ENCODE data around the gene TAS1R1.
A peak's percentile ranks its signal among the peaks of the same experiment; 100 is the strongest.

Gene TAS1R1

DNA sequence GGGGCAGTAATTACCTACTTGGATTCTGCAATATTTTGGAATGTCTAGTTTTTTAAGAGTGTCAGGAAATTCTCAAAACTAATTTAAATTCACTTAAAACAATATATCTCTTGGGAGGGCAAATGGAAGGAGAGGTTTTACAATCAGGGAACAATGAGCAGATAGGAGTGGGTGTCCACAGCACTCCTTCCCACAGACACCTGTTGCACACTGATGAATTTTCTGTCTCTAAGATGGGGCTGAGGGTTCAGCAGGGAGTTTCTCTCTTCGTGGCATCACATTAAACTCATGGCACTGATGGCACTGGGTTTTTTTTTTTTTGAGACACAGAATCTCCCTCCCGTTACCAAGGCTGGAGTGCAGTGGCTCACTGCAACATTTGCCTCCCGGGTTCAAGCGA is 63.9 kb downstream of the TAS1R1 start:
- no peak overlapping the region for H3K27ac ChIP-seq
- TF ChIP-seq, protein P1, sequence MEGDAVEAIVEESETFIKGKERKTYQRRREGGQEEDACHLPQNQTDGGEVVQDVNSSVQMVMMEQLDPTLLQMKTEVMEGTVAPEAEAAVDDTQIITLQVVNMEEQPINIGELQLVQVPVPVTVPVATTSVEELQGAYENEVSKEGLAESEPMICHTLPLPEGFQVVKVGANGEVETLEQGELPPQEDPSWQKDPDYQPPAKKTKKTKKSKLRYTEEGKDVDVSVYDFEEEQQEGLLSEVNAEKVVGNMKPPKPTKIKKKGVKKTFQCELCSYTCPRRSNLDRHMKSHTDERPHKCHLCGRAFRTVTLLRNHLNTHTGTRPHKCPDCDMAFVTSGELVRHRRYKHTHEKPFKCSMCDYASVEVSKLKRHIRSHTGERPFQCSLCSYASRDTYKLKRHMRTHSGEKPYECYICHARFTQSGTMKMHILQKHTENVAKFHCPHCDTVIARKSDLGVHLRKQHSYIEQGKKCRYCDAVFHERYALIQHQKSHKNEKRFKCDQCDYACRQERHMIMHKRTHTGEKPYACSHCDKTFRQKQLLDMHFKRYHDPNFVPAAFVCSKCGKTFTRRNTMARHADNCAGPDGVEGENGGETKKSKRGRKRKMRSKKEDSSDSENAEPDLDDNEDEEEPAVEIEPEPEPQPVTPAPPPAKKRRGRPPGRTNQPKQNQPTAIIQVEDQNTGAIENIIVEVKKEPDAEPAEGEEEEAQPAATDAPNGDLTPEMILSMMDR (conservative IDR thresholded peaks at IDR 0.05): no peak

DNA sequence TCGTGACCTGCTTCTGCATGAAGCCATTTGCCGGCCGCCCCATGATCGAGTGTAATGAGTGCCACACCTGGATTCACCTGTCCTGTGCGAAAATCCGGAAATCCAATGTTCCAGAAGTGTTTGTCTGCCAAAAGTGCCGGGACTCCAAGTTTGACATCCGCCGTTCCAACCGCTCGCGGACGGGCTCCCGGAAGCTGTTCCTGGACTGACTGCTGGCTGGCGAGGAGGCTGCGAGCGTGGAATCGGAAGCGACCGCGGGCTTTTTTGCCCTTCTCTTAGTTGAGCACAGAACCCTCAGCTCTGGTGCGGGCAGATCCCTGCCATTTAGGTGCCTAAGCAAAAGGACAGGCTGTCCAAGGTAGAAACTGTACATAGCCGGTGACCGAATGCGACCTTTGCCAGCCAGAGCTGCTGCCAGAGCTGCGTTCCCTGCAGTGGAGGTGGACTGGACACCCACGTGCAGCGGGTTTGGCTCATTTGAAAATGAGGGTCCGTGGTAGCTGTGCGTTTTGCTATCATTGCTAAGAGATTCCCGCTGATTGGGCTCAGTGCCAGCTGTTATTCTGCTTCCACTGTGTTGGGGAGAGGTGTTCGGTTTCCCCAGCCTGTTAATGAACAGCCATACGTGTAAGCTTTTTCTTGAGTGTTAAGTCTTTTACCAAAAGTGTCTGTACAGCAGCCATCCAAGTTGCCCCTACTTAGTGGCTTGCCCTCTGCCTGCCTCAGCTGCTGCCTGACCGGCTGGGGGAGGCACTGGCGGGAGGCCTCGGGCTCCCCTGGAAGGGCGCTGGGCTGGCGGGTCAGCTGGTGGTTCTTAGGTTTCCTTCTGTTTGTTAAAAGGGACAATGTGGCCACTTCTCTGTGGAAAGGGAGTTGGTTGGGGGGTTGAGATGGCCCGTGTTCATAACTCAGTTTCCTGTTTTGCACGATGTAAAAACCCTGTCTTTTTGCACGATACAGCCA is 66.6 kb downstream of the TAS1R1 start:
- H3K27ac ChIP-seq: peak overlapping the region; percentile 96; the same call in 1 of the 2 replicates
- TF ChIP-seq, protein P1 (conservative IDR thresholded peaks at IDR 0.05): no peak

DNA sequence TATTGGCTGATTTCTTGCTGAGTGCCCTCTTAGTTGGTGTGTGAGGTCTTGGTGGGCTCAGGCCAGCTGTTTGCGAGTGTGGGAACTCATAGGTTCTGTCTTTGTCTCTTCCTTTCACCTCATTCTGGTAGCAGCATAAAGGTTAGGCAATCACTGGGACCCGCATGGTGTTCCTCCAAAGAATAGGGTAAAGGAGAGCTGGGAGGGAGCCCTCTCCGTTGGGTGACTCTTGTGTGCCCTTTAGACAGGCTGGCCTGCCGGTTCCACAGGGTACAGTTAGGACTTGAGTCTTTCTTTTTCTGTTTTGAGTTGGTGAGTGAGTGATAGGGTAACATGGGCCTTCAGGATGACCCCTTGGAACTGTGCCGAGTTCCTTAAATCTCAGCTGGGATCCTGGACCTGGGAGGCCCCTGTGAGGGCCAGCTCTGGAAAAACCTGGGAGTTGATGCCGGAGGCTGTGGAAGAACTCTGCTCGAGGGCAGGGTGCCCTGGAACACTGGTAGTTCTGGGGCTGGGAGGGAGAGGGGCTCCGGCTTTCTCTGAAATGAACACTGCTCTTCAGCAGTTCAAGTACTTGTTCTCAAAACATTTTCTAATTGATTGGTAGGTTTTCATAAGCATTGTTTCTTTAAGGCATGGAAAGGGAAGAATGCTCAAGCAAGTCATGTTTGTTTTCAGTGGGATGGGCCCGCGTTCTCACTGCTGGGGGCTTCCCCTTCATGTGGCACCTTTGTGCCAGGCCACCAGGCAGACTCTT is 67.5 kb downstream of the TAS1R1 start:
- H3K27ac ChIP-seq: peak overlapping the region; percentile 96

DNA sequence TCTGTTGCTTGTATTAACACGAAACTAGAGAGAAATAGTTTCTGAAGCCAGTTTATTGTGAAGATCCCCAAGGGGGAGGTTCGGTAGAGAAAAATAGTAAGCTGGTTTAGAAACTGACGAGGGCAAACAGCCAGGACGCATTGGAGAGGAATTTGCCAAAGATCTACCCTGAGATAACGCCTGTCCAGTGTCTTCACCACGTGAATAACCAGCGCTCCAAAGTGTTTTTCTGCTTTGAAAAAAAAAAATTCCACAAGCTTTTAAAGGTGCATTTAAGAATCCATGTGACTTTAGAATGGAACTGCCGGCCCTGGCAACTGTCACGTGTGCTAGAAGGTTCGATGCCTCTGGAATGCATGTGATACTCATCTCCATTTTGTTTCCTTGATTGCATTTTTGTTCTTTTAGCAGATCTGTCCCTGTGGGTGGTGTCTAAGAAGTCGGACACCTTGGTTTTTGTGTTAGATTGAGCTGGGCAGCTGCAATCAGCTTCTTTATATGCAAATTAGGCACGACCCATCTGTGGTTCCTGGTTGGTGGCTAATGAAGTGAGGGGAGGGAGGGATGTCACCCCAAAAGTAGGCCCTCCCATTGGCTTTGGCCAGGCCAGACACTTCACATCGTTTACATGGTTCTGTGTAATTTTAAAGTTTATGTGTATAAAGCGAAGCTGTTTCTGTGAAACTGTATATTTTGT is 68.3 kb downstream of the TAS1R1 start:
- TF ChIP-seq, protein P1 (conservative IDR thresholded peaks at IDR 0.05): no peak
- peak overlapping the region; percentile 96 for H3K27ac ChIP-seq

More for the DNA sequence above, 67.5 kb downstream of the TAS1R1 start:
- TF ChIP-seq, protein P1 (conservative IDR thresholded peaks at IDR 0.05): no peak

DNA sequence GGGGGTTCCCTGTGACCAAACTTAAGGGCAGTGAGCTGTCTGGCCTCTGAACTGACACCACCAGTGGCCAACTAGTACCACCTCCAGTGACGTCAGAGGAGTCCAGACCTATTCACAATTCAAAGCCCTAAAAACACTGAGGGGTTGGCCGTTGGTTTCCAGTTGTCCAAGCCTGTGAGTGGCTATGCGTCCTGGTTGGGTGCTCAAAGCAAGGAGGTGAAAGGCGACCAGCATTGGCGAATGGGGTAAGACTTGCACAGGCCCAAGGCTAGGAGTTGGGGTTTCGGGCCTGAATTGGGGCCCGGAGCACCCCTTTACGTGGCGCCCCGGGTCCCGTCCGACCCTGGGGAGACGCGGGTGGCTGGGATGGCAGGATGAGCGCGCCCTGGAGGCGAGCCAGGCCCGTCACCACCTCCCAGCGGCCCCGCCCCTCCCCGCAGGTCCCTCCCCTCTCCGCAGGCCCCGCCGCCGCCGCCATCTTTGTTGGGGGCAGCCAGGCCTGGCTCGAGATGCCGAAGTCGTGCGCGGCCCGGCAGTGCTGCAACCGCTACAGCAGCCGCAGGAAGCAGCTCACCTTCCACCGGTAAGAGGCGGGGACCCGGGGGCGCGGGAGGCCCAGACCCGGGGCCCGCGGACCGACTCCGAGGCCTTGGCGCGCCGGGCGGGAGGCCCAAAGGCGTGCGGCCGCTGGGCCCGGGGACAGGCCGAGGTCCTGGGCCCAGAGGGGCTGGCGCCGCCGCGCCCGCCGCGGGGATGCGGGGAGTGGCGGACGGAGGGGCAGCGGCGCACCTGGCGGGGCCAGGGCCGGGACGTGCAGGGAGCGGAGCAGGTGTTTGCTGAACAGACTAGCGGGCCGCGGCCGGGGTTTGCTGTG is 69.8 kb downstream of the TAS1R1 start, which contains the start of gene THAP3:
Gene THAP3 (plus strand): TSS at position 159 of the 874 bp plus-strand sequence. CDS start 351 bp downstream, at position 510.
- TF ChIP-seq, protein P1 (conservative IDR thresholded peaks at IDR 0.05): no peak
- H3K27ac ChIP-seq: peak within 1 kb of the TSS; percentile 96

DNA sequence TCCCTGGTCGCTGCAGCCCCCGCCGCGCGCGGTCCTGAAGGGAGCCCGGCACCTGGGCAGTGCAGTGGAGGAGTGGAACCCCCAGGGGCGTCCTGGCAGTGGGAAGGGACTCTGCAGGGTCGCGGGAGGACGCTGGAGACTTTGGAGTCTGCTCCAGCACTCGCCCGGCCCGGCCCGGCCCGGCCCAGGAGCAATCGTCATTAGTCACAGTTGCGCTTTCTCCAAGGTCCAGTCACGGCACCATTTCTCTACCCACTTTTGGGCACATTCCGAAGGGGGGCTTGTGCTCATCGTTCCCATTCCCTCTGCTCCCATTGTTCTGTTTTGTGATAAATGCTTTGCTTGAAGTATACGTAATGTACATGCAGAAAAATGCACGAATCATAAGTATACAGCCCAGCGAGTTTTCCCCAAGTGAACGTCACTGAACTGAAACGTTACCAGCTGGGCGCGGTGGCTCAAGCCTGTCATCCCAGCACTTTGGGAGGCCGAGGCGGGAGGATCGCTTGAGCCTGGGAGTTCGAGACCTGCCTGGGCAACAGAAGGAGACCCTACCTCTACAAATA is 70.6 kb downstream of the TAS1R1 start:
- H3K27ac ChIP-seq: peak overlapping the region; percentile 96
- TF ChIP-seq, protein P1 (conservative IDR thresholded peaks at IDR 0.05): no peak

All from VCaP (cell line).